Mesendoderm (in vitro differentiated cells): ENCODE data around the gene EGFR.

ENCODE experiments used
- DNase-seq: peaks from one replicate; pipeline ENCODE4 v3.0.0; 2013
- H2AK5ac ChIP-seq: 2 replicates; pipeline ENCODE4 v1.6.1; 2013; ENCODE audit warnings: low read length, inconsistent platforms
- H2BK120ac ChIP-seq: 2 replicates; pipeline ENCODE4 v1.6.1; 2013; ENCODE audit warnings: low read depth, mild to moderate bottlenecking, low read length, moderate library complexity, mixed read lengths
- H2BK15ac ChIP-seq: replicated peaks from 2 replicates; pipeline ENCODE4 v1.6.1; 2013; ENCODE audit warnings: low read depth, mild to moderate bottlenecking, moderate library complexity
- H2BK5ac ChIP-seq: 2 replicates; pipeline ENCODE4 v1.6.1; 2013; ENCODE audit warnings: low read length, inconsistent platforms
- H3K18ac ChIP-seq: 2 replicates; pipeline ENCODE4 v1.6.1; 2013; ENCODE audit warnings: mild to moderate bottlenecking, low read length, mixed read lengths
- H3K23ac ChIP-seq: one replicate; pipeline ENCODE4 v1.6.1; 2013; ENCODE audit warnings: low read length
- H3K27ac ChIP-seq: 2 replicates; pipeline ENCODE4 v1.5.1; 2013; ENCODE audit warnings: low read depth, mild to moderate bottlenecking, inconsistent platforms, low read length, moderate library complexity
- H3K27me3 ChIP-seq: 2 replicates; pipeline ENCODE4 v1.6.1; 2013; ENCODE audit warnings: low read length, control low read depth, mild to moderate bottlenecking, inconsistent platforms; ENCODE audit not compliant: insufficient read depth, poor library complexity
- H3K36me3 ChIP-seq: 2 replicates; pipeline ENCODE4 v1.6.1; 2013; ENCODE audit warnings: low read length, inconsistent platforms; ENCODE audit not compliant: control insufficient read depth, insufficient read depth
- H3K4ac ChIP-seq: one replicate; pipeline ENCODE4 v1.6.1; 2013; ENCODE audit warnings: low read depth, mild to moderate bottlenecking, low read length, moderate library complexity
- H3K4me1 ChIP-seq: 2 replicates; pipeline ENCODE4 v1.6.1; 2013; ENCODE audit warnings: low read depth, low read length, inconsistent platforms; ENCODE audit not compliant: control insufficient read depth
- H3K4me2 ChIP-seq: 2 replicates; pipeline ENCODE4 v1.6.1; 2013; ENCODE audit warnings: low read length
- H3K4me3 ChIP-seq: 2 replicates; pipeline ENCODE4 v1.5.1; 2013; ENCODE audit warnings: mild to moderate bottlenecking, low read length
- H3K56ac ChIP-seq: one replicate; pipeline ENCODE4 v1.6.1; 2013; ENCODE audit warnings: low read length
- H3K79me1 ChIP-seq: 2 replicates; pipeline ENCODE4 v1.6.1; 2013; ENCODE audit warnings: low read length, inconsistent platforms
- H3K79me2 ChIP-seq: 2 replicates; pipeline ENCODE4 v1.6.1; 2013; ENCODE audit warnings: mild to moderate bottlenecking, low read length; ENCODE audit not compliant: control insufficient read depth, insufficient read depth
- H3K9ac ChIP-seq: 2 replicates; pipeline ENCODE4 v1.6.1; 2013; ENCODE audit warnings: low read length, inconsistent platforms
- H4K5ac ChIP-seq: one replicate; pipeline ENCODE4 v1.6.1; 2013; ENCODE audit warnings: low read length
- H4K8ac ChIP-seq: one replicate; pipeline ENCODE4 v1.6.1; 2013; ENCODE audit warnings: low read depth, mild to moderate bottlenecking, control low read depth, low read length, moderate library complexity
- WGBS: extraction: QIAGEN DNeasy Blood & Tissue Kit; methylation state at CpG from one replicate; pipeline ENCODE4 v1.1.7; 2013; ENCODE audit warnings: low lambda C conversion rate, missing lambda C conversion rate; ENCODE audit not compliant: insufficient coverage; ENCODE audit errors: extremely low coverage; 5-methylcytosine and 5-hydroxymethylcytosine counted together

Gene EGFR

GRCh38 chr7:55206235-55207029, 187.6 kb downstream of the EGFR start:
- WGBS = no CpG with 5 or more reads among the region's 9 CpGs
- Histone ChIP-seq H2BK5ac (no peak overlapping the region), H3K27ac (no peak overlapping the region), H3K4me1 (no peaks in the 10 kb centered on the region), H3K9ac (no peak overlapping the region), H3K23ac (no peak overlapping the region), H2AK5ac (no peak overlapping the region), H3K27me3 (no peaks in the 10 kb centered on the region), H2BK120ac (no peak overlapping the region), H3K4me2 (no peak overlapping the region), H3K4ac (no peak overlapping the region), H3K79me1 (no peaks in the 10 kb centered on the region), H3K56ac (no peak overlapping the region), H3K79me2 (no peaks in the 10 kb centered on the region), H4K5ac (no peak overlapping the region), H3K4me3 (no peak overlapping the region), H2BK15ac (no peak overlapping the region), H4K8ac (no peak overlapping the region), H3K18ac (no peak overlapping the region), H3K36me3 (peaks cover 1% of the 10 kb centered on the region)
- no peak for DNase-seq

GRCh38 chr7:55207436-55208125, 188.8 kb downstream of the EGFR start:
- Histone ChIP-seq H3K4me2 (no peak overlapping the region), H3K79me1 (no peaks in the 10 kb centered on the region), H3K4me3 (no peak overlapping the region), H3K4ac (no peak overlapping the region), H3K36me3 (peaks cover 1% of the 10 kb centered on the region), H3K9ac (no peak overlapping the region), H3K4me1 (no peaks in the 10 kb centered on the region), H3K56ac (no peak overlapping the region), H2BK5ac (no peak overlapping the region), H2BK120ac (no peak overlapping the region), H3K18ac (no peak overlapping the region), H2AK5ac (no peak overlapping the region), H2BK15ac (no peak overlapping the region), H3K27ac (no peak overlapping the region), H4K8ac (no peak overlapping the region), H3K27me3 (no peaks in the 10 kb centered on the region), H3K23ac (no peak overlapping the region), H4K5ac (no peak overlapping the region), H3K79me2 (no peaks in the 10 kb centered on the region)
- WGBS = no CpG with 5 or more reads among the region's 4 CpGs
- DNase-seq = no peak

GRCh38 chr7:55209366-55209765, 190.5 kb downstream of the EGFR start:
- Histone ChIP-seq H3K79me1 (no peaks in the 10 kb centered on the region), H2BK120ac (no peak overlapping the region), H3K27me3 (no peaks in the 10 kb centered on the region), H4K8ac (no peak overlapping the region), H3K79me2 (no peaks in the 10 kb centered on the region), H3K27ac (no peak overlapping the region), H3K18ac (no peak overlapping the region), H3K56ac (no peak overlapping the region), H2BK15ac (no peak overlapping the region), H4K5ac (no peak overlapping the region), H3K4me2 (no peak overlapping the region), H3K36me3 (no peaks in the 10 kb centered on the region), H3K23ac (no peak overlapping the region), H3K9ac (no peak overlapping the region), H3K4ac (no peak overlapping the region), H3K4me1 (no peaks in the 10 kb centered on the region), H2BK5ac (no peak overlapping the region), H3K4me3 (no peak overlapping the region), H2AK5ac (no peak overlapping the region)
- no CpG with 5 or more reads among the region's 4 CpGs for WGBS
- no peak for DNase-seq

GRCh38 chr7:55210176-55210575, 191.4 kb downstream of the EGFR start:
- no peak overlapping the region for H4K8ac ChIP-seq
- H2AK5ac ChIP-seq = no peak overlapping the region
- no peak overlapping the region for H3K18ac ChIP-seq
- H3K4me3 ChIP-seq = no peak overlapping the region
- H3K4ac ChIP-seq = no peak overlapping the region
- H3K79me1 ChIP-seq = no peaks in the 10 kb centered on the region
- no peak for DNase-seq
- H3K36me3 ChIP-seq = no peaks in the 10 kb centered on the region
- no CpG with 5 or more reads among the region's 4 CpGs for WGBS
- no peak overlapping the region for H2BK15ac ChIP-seq
- no peak overlapping the region for H3K56ac ChIP-seq
- no peak overlapping the region for H3K9ac ChIP-seq
- H3K23ac ChIP-seq = no peak overlapping the region
- no peak overlapping the region for H3K4me2 ChIP-seq
- H3K27ac ChIP-seq = no peak overlapping the region
- no peak overlapping the region for H2BK120ac ChIP-seq
- no peaks in the 10 kb centered on the region for H3K79me2 ChIP-seq
- no peaks in the 10 kb centered on the region for H3K4me1 ChIP-seq
- no peak overlapping the region for H4K5ac ChIP-seq
- no peaks in the 10 kb centered on the region for H3K27me3 ChIP-seq
- H2BK5ac ChIP-seq = no peak overlapping the region

GRCh38 chr7:55210716-55211115, 191.9 kb downstream of the EGFR start:
- H4K5ac ChIP-seq = no peak overlapping the region
- no peaks in the 10 kb centered on the region for H3K36me3 ChIP-seq
- H2AK5ac ChIP-seq = no peak overlapping the region
- H3K27me3 ChIP-seq = no peaks in the 10 kb centered on the region
- DNase-seq = no peak
- WGBS = no CpG with 5 or more reads among the region's 1 CpG
- no peak overlapping the region for H2BK15ac ChIP-seq
- no peak overlapping the region for H3K4ac ChIP-seq
- no peak overlapping the region for H3K9ac ChIP-seq
- no peak overlapping the region for H2BK5ac ChIP-seq
- no peaks in the 10 kb centered on the region for H3K79me1 ChIP-seq
- H3K23ac ChIP-seq = no peak overlapping the region
- H2BK120ac ChIP-seq = no peak overlapping the region
- no peak overlapping the region for H4K8ac ChIP-seq
- H3K4me3 ChIP-seq = no peak overlapping the region
- no peak overlapping the region for H3K4me2 ChIP-seq
- H3K79me2 ChIP-seq = no peaks in the 10 kb centered on the region
- H3K4me1 ChIP-seq = no peaks in the 10 kb centered on the region
- H3K56ac ChIP-seq = no peak overlapping the region
- no peak overlapping the region for H3K18ac ChIP-seq
- H3K27ac ChIP-seq = no peak overlapping the region
